T-helper 2 cell treated with Interferon-gamma antibody and Interleukin-4, amounts not matched to agents 100 ng/mL and 5 ng/mL, for 36 hours (primary cell): Measurements from ENCODE around the gene GYPB. TPM values are rescaled to one million over a fixed set of nuclear protein-coding genes. Genes with fewer than 3 reads are reported as not detected.
"Not testable (repeated sequence)": the region's sequence is repeated elsewhere in the genome, so short reads cannot be mapped to it uniquely, and the experiment has no call there.

ENCODE experiments used
- intact Hi-C: fragments of 100-400 bp; cut with micrococcal nuclease; formaldehyde crosslinking; loops from one replicate; pipeline ENCODE4 v1.15.1; 2023
- total RNA-seq: library from RNA; stranded (reverse); gene quantifications from 2 replicates; pipeline ENCODE4 v1.2.3, GENCODE V29; 2022

GYPB gene
- total RNA-seq = not detected in 2 replicates

GRCh38 chr4:144019277-144019676 lies at the start of gene GYPB:
TSS of gene GYPB (minus strand) at chr4:144019380. CDS start at chr4:144019287, 93 bp downstream.
- intact Hi-C loops = not testable (repeated sequence)

DNA sequence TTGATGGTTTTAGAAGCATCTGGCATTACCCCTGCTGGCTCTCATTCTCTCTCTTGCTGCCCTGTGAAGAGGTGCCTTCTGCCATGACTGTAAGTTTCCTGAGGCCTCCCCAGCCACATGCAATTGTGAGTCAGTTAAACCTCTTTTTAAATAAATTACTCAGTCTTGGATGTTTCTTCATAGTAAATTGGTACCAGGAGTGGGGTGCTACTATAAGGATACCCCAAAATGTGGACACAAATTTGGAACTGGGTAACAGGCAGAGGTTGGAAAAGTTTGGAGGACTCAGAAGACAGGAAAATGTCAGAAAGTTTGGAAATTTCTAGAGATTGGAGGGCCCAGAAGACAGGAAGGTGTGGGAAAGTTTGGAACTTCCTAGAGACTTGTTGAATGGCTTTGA lies 42.4 kb upstream of the GYPB start:
- intact Hi-C loops = not testable (repeated sequence)

GRCh38 chr4:144060234-144060859 lies 41.2 kb upstream of the GYPB start:
- intact Hi-C loops = not testable (repeated sequence)

GRCh38 chr4:144056800-144057199 lies 37.6 kb upstream of the GYPB start:
- intact Hi-C loops = no loop called here

- intact Hi-C loops = not testable (repeated sequence)
Measured at GRCh38 chr4:144055336-144055735, 36.2 kb upstream of the GYPB start.

DNA sequence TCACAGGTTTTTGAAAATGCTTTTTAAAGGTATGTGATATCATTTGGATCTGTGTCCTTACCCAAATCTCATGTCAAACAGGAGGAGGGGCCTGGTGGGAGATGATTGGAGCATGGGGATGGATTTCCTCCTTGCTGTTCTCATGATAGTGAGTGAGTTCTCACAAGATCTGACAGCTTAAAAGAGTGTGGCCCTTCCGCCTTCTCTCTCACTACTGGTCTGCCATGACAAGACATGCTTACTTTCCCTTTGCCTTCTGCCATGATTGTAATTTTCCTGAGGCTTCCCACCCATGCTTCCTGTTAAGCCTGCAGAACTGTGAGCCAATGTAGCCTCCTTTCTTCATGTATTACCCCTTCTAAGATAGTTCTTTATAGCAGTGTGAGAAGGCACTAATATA lies 32.3 kb upstream of the GYPB start:
- intact Hi-C loops = not testable (repeated sequence)

- intact Hi-C loops = not testable (repeated sequence)
Measured at GRCh38 chr4:144050631-144051030, 31.5 kb upstream of the GYPB start.

GRCh38 chr4:144049495-144050424 lies 30.6 kb upstream of the GYPB start:
- intact Hi-C loops = not testable (repeated sequence)

DNA sequence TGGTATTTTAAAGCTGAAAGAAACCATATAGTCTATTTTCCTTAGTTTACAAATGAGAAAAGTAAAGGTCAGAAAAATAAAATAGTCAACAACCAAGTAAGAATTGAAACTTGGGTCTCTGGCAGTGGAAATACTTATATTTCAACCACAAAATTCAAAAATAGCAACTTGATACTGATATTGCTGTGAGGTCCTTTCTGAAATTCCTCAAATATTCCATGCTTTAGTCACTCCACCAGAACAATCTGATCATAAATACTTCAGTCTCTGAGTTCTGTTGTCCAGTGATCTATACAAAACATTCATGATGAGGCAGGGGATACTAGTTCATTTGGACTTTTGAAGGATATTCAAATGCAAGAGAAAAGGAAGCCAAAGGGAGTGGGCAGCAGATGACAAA lies 25.8 kb upstream of the GYPB start:
- intact Hi-C loops = not testable (repeated sequence)

- intact Hi-C loops = not testable (repeated sequence)
Measured at GRCh38 chr4:144032580-144032979, 13.4 kb upstream of the GYPB start.

DNA sequence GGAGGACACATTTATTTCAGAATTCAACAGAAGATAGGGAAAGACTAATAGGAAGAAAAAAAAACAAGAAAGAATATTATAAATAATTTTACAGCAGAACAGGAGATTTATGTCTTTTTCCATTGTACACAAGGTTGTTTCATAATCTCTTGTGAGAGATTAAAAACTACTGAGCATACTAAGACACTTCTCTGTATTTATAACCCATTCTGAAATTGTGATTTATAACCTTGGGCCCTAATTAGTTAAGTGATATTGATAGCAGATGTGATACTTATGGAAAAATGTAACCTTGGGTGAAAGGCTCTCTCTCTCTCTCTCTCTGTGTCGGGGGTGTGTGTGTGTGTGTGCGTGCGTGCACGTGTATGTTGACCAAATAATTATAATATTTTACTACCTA lies 12.7 kb upstream of the GYPB start:
- intact Hi-C loops = not testable (repeated sequence)

DNA sequence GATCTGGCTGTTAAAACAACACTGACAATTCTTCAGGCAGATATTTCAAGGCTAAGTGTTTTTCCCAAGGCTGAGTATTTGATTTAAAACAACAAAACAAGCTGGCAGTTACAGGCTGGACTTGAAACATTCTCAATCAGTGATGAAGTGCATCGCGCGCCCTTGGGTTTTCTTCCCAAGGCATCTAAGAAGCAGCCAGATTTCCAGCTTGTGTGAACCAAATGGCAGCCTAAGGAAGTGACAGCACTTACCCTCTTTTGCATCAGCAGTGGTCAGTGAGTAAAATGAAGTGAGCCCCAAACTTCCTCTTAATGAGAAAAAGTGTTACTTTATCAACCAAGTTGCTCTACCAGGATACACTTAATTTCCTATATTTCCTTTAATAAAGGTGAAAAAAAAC lies 12.2 kb upstream of the GYPB start:
- intact Hi-C loops = not testable (repeated sequence)

- intact Hi-C loops = not testable (repeated sequence)
Measured at GRCh38 chr4:144030708-144031107, 11.5 kb upstream of the GYPB start.

GRCh38 chr4:144026682-144027081 lies 7.5 kb upstream of the GYPB start:
- intact Hi-C loops = not testable (repeated sequence)

- intact Hi-C loops = loop anchor here (5.0 kb wide), 1 partner anchor 252 kb away; no protein-coding TSS in a partner anchor
Measured at GRCh38 chr4:144024399-144025053, 5.3 kb upstream of the GYPB start.

DNA sequence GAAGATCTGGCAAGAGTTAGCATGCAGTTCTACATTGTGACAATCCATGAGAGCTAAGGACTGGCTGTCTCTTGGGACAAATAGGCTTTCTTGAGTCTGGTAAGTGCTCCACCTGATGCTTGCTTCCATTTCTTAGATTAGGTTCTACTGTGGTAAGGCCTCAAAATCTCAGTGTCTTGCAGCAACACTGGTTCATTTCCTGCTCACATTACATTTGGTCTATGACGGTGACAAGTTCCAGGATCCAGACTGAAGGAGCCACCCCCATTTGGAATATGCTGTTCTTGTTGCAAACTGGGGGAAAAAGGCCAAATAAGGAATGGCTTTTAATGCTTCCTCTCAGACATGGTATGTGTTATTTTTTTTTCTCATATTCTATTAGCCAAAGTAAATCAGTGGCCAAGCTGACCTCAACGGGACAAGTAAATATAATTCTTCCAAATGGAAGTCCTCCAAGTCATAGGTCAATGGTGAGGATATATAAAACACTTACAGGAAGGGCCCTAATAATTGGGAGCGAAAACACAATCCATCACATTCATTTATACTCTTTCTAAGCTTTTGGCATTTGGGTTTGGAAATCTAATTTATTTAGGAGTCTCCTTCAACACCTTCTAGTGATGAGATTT lies 3.7 kb upstream of the GYPB start:
- intact Hi-C loops = loop anchor here (5.0 kb wide), 1 partner anchor 251 kb away; no protein-coding TSS in a partner anchor

- intact Hi-C loops = loop anchor here (5.0 kb wide), 1 partner anchor 249 kb away; no protein-coding TSS in a partner anchor
Measured at GRCh38 chr4:144021336-144021990, 2.3 kb upstream of the GYPB start.

- intact Hi-C loops = not testable (repeated sequence)
Measured at GRCh38 chr4:144018223-144019000, 768 bp downstream of the GYPB start.

GRCh38 chr4:144017271-144017670 lies 1.9 kb downstream of the GYPB start:
- intact Hi-C loops = not testable (repeated sequence)

GRCh38 chr4:144016057-144016605 lies 3.0 kb downstream of the GYPB start:
- intact Hi-C loops = not testable (repeated sequence)
